HG02588 (cell line): Measurements from ENCODE around the gene DHRS4.
"Not testable (repeated sequence)": the region's sequence is repeated elsewhere in the genome, so short reads cannot be mapped to it uniquely, and the experiment has no call there.

Experiments used
- ATAC-seq: cut with Tn5 transposase; IDR thresholded peaks from one replicate; pipeline ENCODE4 v1.9.1; 2021; ENCODE audit warnings: mild to moderate bottlenecking, moderate library complexity; ENCODE audit not compliant: unreplicated experiment

DHRS4 gene

GRCh38 chr14:23939607-23940326 lies 13.8 kb upstream of the DHRS4 start:
- no peak for ATAC-seq

- no peak for ATAC-seq
These were observed 12.3 kb upstream of the DHRS4 start for GRCh38 chr14:23941230-23941629.

- no peak for ATAC-seq
These were observed 11.9 kb upstream of the DHRS4 start for GRCh38 chr14:23941669-23942068.

GRCh38 chr14:23942587-23942986 lies 11.0 kb upstream of the DHRS4 start:
- ATAC-seq: no peak

- ATAC-seq: not testable (repeated sequence)
These were observed 4.5 kb upstream of the DHRS4 start for GRCh38 chr14:23949069-23949468.

GRCh38 chr14:23950411-23951135 lies 3.0 kb upstream of the DHRS4 start:
- no peak for ATAC-seq

- not testable (repeated sequence) for ATAC-seq
These were observed 2.5 kb upstream of the DHRS4 start for GRCh38 chr14:23951136-23951466.

- ATAC-seq: no peak
These were observed 1.9 kb upstream of the DHRS4 start for GRCh38 chr14:23951590-23952201.

- ATAC-seq: not testable (repeated sequence)
These were observed 480 bp upstream of the DHRS4 start for GRCh38 chr14:23953116-23953463.

GRCh38 chr14:23954279-23954614 lies 677 bp downstream of the DHRS4 start:
- peak; percentile 17 for ATAC-seq

- not testable (repeated sequence) for ATAC-seq
These were observed 1.4 kb downstream of the DHRS4 start for GRCh38 chr14:23954965-23955364.

GRCh38 chr14:23955811-23956210 lies 2.2 kb downstream of the DHRS4 start:
- not testable (repeated sequence) for ATAC-seq

- not testable (repeated sequence) for ATAC-seq
These were observed 4.5 kb downstream of the DHRS4 start for GRCh38 chr14:23957913-23958569.

GRCh38 chr14:23960899-23961298 lies 7.3 kb downstream of the DHRS4 start:
- ATAC-seq: not testable (repeated sequence)

- ATAC-seq: not testable (repeated sequence)
These were observed 8.1 kb downstream of the DHRS4 start for GRCh38 chr14:23961704-23962103.

- ATAC-seq: not testable (repeated sequence)
These were observed 15.5 kb downstream of the DHRS4 start for GRCh38 chr14:23969130-23969480.

- peak; percentile 78 for ATAC-seq
These were observed 16.1 kb downstream of the DHRS4 start for GRCh38 chr14:23969481-23970282.

GRCh38 chr14:23970283-23970659 lies 16.7 kb downstream of the DHRS4 start:
- ATAC-seq: not testable (repeated sequence)

GRCh38 chr14:23973178-23973577 lies 19.6 kb downstream of the DHRS4 start:
- not testable (repeated sequence) for ATAC-seq

GRCh38 chr14:23974041-23974440 lies 20.5 kb downstream of the DHRS4 start:
- ATAC-seq: not testable (repeated sequence)

GRCh38 chr14:23977208-23977607 lies 23.6 kb downstream of the DHRS4 start:
- ATAC-seq: not testable (repeated sequence)
